K562 (cell line): Measurements from ENCODE around the gene TCF4. TPM values are rescaled to one million over a fixed set of nuclear protein-coding genes. Genes with fewer than 3 reads are reported as not detected.

Experiments
- ATAC-seq: fragments of 200-7000 bp; cut with Tn5 transposase; 3 replicates; pipeline ENCODE4 v1.9.1; 2020; ENCODE audit warnings: moderate library complexity
- BruUV-seq: library from RNA; stranded (reverse); fragments of 400-500 nt; replicated peaks from 2 replicates; lab custom pipeline; 2021; lab: Mats Ljungman, UMichigan
- CTCF ChIA-PET: fragments of 300-600 bp; formaldehyde crosslinking; extraction: SDS; loops from one replicate; lab custom pipeline; 2021; ENCODE audit warnings: low intra/inter-chr PET ratio; lab: Yijun Ruan, JAX
- POLR2A ChIA-PET: fragments of 300-600, 350-650 bp; sonication (Branson Sonifier 250); formaldehyde crosslinking; extraction: SDS; loops from one replicate; lab custom pipeline; 2021; ENCODE audit warnings: antibody characterized with exemption, inconsistent platforms; lab: Yijun Ruan, JAX
- DNase-seq, 4 experiments: peaks; one replicate each; pipeline versions ENCODE4 v3.0.0 to v3.0.0-alpha.2; 2011 to 2018; ENCODE audit warnings: low spot score in 3 of 4, mixed read lengths in 3 of 4; ENCODE audit errors: extremely low read depth in 1 of 4
- FAIRE-seq: peaks from 2 replicates; lab custom pipeline; 2011; peaks lifted over from hg19 to GRCh38; lab: Jason Lieb, UNC
- H2AFZ ChIP-seq: 2 replicates; pipeline ENCODE4 v1.6.0; 2011; ENCODE audit warnings: low read depth, low read length, control low read depth, inconsistent platforms
- H3K27ac ChIP-seq: fragments of 200-600 bp; 3 replicates; pipeline ENCODE4 v1.8.0; 2011; ENCODE audit warnings: low read depth, mild to moderate bottlenecking, control low read depth, inconsistent platforms, low read length, moderate library complexity, mixed read lengths; ENCODE audit errors: extremely low read depth
- H3K27me3 ChIP-seq, 2 experiments: fragments of 300-600 bp in 1 of 2; 2 replicates in 1 of 2; 3 replicates in 1 of 2; pipeline versions ENCODE4 v1.6.0 to v1.8.0; 2011; ENCODE audit warnings: inconsistent platforms in 2 of 2, low read length in 2 of 2, mild to moderate bottlenecking in 1 of 2, mixed read lengths in 1 of 2, moderate library complexity in 1 of 2; ENCODE audit not compliant: control insufficient read depth in 2 of 2, insufficient read depth in 2 of 2
- H3K36me3 ChIP-seq: fragments of 300-600 bp; 3 replicates; pipeline ENCODE4 v1.8.0; 2011; ENCODE audit warnings: mild to moderate bottlenecking, low read length, inconsistent platforms; ENCODE audit not compliant: control insufficient read depth, insufficient read depth
- H3K4me1 ChIP-seq, 2 experiments: fragments of 200-600 bp in 1 of 2; replicated peaks in 1 of 2; 2 replicates in 1 of 2; 3 replicates in 1 of 2; pipeline versions ENCODE4 v1.5.1 to v1.8.0; 2011; ENCODE audit warnings: inconsistent platforms in 2 of 2, low read length in 2 of 2, mild to moderate bottlenecking in 1 of 2, mixed read lengths in 1 of 2, moderate library complexity in 1 of 2; ENCODE audit not compliant: control insufficient read depth in 2 of 2, insufficient read depth in 2 of 2
- H3K4me2 ChIP-seq: 2 replicates; pipeline ENCODE4 v1.6.1; 2011; ENCODE audit warnings: low read length, control low read depth, inconsistent platforms, mixed read lengths; ENCODE audit not compliant: insufficient read depth
- H3K4me3 ChIP-seq: fragments of 200-600 bp; sonication (generic), shearing (Covaris generic); 2 replicates; pipeline ENCODE4 v1.5.1; 2016; ENCODE audit warnings: control low read depth, inconsistent platforms
- H3K79me2 ChIP-seq: fragments of 200-600 bp; 3 replicates; pipeline ENCODE4 v1.8.0; 2011; ENCODE audit warnings: low read length, inconsistent platforms; ENCODE audit not compliant: control insufficient read depth, insufficient read depth
- H3K9ac ChIP-seq, 2 experiments: 2 replicates each; pipeline versions ENCODE4 v1.6.0 to v1.6.1; 2011; ENCODE audit warnings: low read depth in 2 of 2, low read length in 2 of 2, control low read depth in 1 of 2, inconsistent platforms in 1 of 2, mild to moderate bottlenecking in 1 of 2, mixed read lengths in 1 of 2; ENCODE audit not compliant: insufficient read depth in 1 of 2
- H3K9me1 ChIP-seq: one replicate; pipeline ENCODE4 v1.6.0; 2011; ENCODE audit warnings: inconsistent platforms, mild to moderate bottlenecking, low read length, moderate library complexity; ENCODE audit not compliant: control insufficient read depth, insufficient read depth
- H3K9me3 ChIP-seq: replicated peaks from 2 replicates; pipeline ENCODE4 v1.5.1; 2011; ENCODE audit warnings: low read depth, low read length, inconsistent platforms; ENCODE audit not compliant: control insufficient read depth, insufficient read depth
- H4K20me1 ChIP-seq: replicated peaks from 2 replicates; pipeline ENCODE4 v1.6.1; 2011; ENCODE audit warnings: low read length, inconsistent platforms, mixed read lengths; ENCODE audit not compliant: control insufficient read depth, insufficient read depth
- CBFA2T2 ChIP-seq: fragments of 450-650 bp; conservative IDR thresholded peaks from 2 replicates; pipeline ENCODE4 v1.6.1; 2017; ENCODE audit warnings: mild to moderate bottlenecking
- CBX1 ChIP-seq: sonication (generic); IDR thresholded peaks from 2 replicates; pipeline ENCODE4 v1.6.1; 2016; ENCODE audit warnings: antibody characterized with exemption, low read depth, mild to moderate bottlenecking
- CHCHD3 ChIP-seq: fragments of 250-450 bp; sonication (Bioruptor Pico); IDR thresholded peaks from 2 replicates; pipeline ENCODE4 v2.1.2; 2022; ENCODE audit warnings: mild to moderate bottlenecking
- DMBX1 ChIP-seq: fragments of 250-450 bp; sonication (Bioruptor Pico); IDR thresholded peaks from 2 replicates; pipeline ENCODE4 v1.8.0; 2022; ENCODE audit warnings: inconsistent platforms, mild to moderate bottlenecking, moderate library complexity, borderline replicate concordance
- ELF4 ChIP-seq: fragments of 450-650 bp; formaldehyde crosslinking; IDR thresholded peaks from 2 replicates; pipeline ENCODE4 v1.4.0; 2022; ENCODE audit warnings: missing genetic modification characterization
- ELK3 ChIP-seq: fragments of 450-650 bp; formaldehyde crosslinking; IDR thresholded peaks from 2 replicates; pipeline ENCODE4 v1.4.0; 2020; ENCODE audit warnings: mild to moderate bottlenecking
- EP300 ChIP-seq: IDR thresholded peaks from 2 replicates; pipeline ENCODE4 v1.6.1; 2012; ENCODE audit warnings: low read length, improper control_type of control experiment
- GTF2F1 ChIP-seq: IDR thresholded peaks from 2 replicates; pipeline ENCODE4 v1.6.1; 2011; ENCODE audit warnings: low read depth, low read length, improper control_type of control experiment
- HMG20B ChIP-seq: fragments of 250-450 bp; sonication (Bioruptor Pico); IDR thresholded peaks from 2 replicates; pipeline ENCODE4 v1.5.0; 2021; ENCODE audit warnings: mild to moderate bottlenecking
- HNRNPK ChIP-seq: fragments of 200-400 bp; formaldehyde crosslinking; IDR thresholded peaks from one replicate; pipeline ENCODE4 v1.6.1; 2018; ENCODE audit warnings: mild to moderate bottlenecking, low read depth, low read length; ENCODE audit not compliant: poor library complexity, severe bottlenecking
- RBM22 ChIP-seq: fragments of 200-400 bp; formaldehyde crosslinking; IDR thresholded peaks from 2 replicates; pipeline ENCODE4 v1.6.1; 2018; ENCODE audit warnings: low read length, low read depth; ENCODE audit not compliant: poor library complexity, severe bottlenecking
- SAFB2 ChIP-seq: fragments of 200-400 bp; formaldehyde crosslinking; IDR thresholded peaks from 2 replicates; pipeline ENCODE4 v1.6.1; 2018; ENCODE audit warnings: borderline replicate concordance, low read length, low read depth, moderate library complexity; ENCODE audit not compliant: severe bottlenecking
- SMARCE1 ChIP-seq: fragments of 450-650 bp; IDR thresholded peaks from 2 replicates; pipeline ENCODE4 v1.7.1; 2016; ENCODE audit warnings: mild to moderate bottlenecking
- SMC3 ChIP-seq: conservative IDR thresholded peaks from 2 replicates; pipeline ENCODE4 v1.6.1; 2011; ENCODE audit warnings: low read depth, low read length, improper control_type of control experiment; ENCODE audit not compliant: insufficient read depth
- SP2 ChIP-seq: IDR thresholded peaks from 2 replicates; pipeline ENCODE4 v1.6.1; 2011; ENCODE audit warnings: mild to moderate bottlenecking, low read depth, low read length, moderate library complexity; ENCODE audit not compliant: poor library complexity, severe bottlenecking; ENCODE audit errors: extremely low read depth
- TAF9B ChIP-seq: fragments of 450-650 bp; IDR thresholded peaks from 2 replicates; pipeline ENCODE4 v1.6.1; 2018; ENCODE audit warnings: mild to moderate bottlenecking; ENCODE audit not compliant: partially characterized antibody
- USF2 ChIP-seq: sonication (generic); formaldehyde crosslinking; IDR thresholded peaks from 2 replicates; pipeline ENCODE4 v1.5.0; 2020; ENCODE audit warnings: missing genetic modification reagents
- YY1 ChIP-seq, 3 experiments: IDR thresholded peaks; 2 replicates each; pipeline ENCODE4 v1.6.1; 2011; ENCODE audit warnings: low read length in 2 of 3, mild to moderate bottlenecking in 2 of 3, moderate library complexity in 2 of 3, borderline replicate concordance in 1 of 3, control low read depth in 1 of 3, low read depth in 1 of 3; ENCODE audit not compliant: insufficient read depth in 3 of 3, insufficient replicate concordance in 2 of 3, control insufficient read depth in 1 of 3, insufficient read length in 1 of 3; ENCODE audit errors: extremely low read depth in 1 of 3
- ZNF277 ChIP-seq: fragments of 250-450 bp; sonication (Bioruptor Pico); IDR thresholded peaks from 2 replicates; pipeline ENCODE4 v1.8.0; 2022; ENCODE audit warnings: inconsistent platforms, mild to moderate bottlenecking, moderate library complexity, borderline replicate concordance
- WGBS: fragments of 100-300 bp; shearing (Covaris generic); methylation state at CpG from one replicate; pipeline ENCODE4 v1.1.6; 2016; ENCODE audit warnings: low coverage, mixed read lengths; ENCODE audit not compliant: insufficient coverage; ENCODE audit errors: missing lambda C conversion rate; 5-methylcytosine and 5-hydroxymethylcytosine counted together
- in situ Hi-C: fragments of 300-500 bp; cut with MboI; formaldehyde crosslinking; loops from 4 replicates; pipeline ENCODE4 v1.15.0; 2018; ENCODE audit warnings: inconsistent platforms, mixed read lengths
- intact Hi-C: fragments of 100-400 bp; cut with micrococcal nuclease; formaldehyde crosslinking; loops from 2 replicates; pipeline ENCODE4 v1.14.2; 2022
- polyA plus RNA-seq, 8 experiments: library from polyadenylated mRNA; depleted of rRNA in 4 of 8; stranded (reverse) in 5 of 8; unstranded in 3 of 8; fragments of >200 nt; fragmentation: Nextera tagmentation in 2 of 8; fragmentation: Illumina TruSeq in 1 of 8; extraction: Ambion mirVana in 2 of 8; extraction: Trizol in 1 of 8; gene quantifications; 2 replicates each; pipeline versions ENCODE4 v1.2.1 to v1.2.3, GENCODE V29; 2011 to 2014; ENCODE audit warnings: inconsistent platforms in 1 of 8, missing spikeins in 1 of 8
- total RNA-seq, 7 experiments: library from RNA; depleted of rRNA in 6 of 7; stranded (reverse); fragments of >200 nt in 6 of 7; fragmentation: Illumina TruSeq in 2 of 7; extraction: Trizol in 2 of 7; gene quantifications; 2 replicates each; pipeline versions ENCODE4 v1.2.1 to v1.2.3, GENCODE V29; 2011 to 2021; ENCODE audit warnings: low replicate concordance in 1 of 7

TCF4 gene
- total and polyA plus RNA-seq, 9 of the 15 experiments (the other 6 are each of a cell fraction or from before 2014, with no cell fraction given), result 4.8 to 24.7 (median 15.2) TPM

- FAIRE-seq (no peak), ATAC-seq (no peak), DNase-seq (no peak)
- CTCF ChIA-PET, result interaction anchor here (0.6 kb wide), 1 partner anchor 767 kb away, joined by 4 read pairs; no protein-coding TSS in a partner anchor
- BruUV-seq, result no TSS peak
- in situ Hi-C loops, result no loop called here
- H3K9me1 ChIP-seq, result no peaks in the 10 kb centered on the region
- H3K27me3 ChIP-seq, result no peaks in the 10 kb centered on the region
- WGBS, result 70% methylated on average over 5 of the region's 5 CpGs
- no peak overlapping the region for H3K27ac ChIP-seq
- H3K36me3 ChIP-seq, result no peaks in the 10 kb centered on the region
- no peak overlapping the region for H3K4me2 ChIP-seq
- no peak overlapping the region for H3K4me3 ChIP-seq
- H2AFZ ChIP-seq, result no peak overlapping the region
- H3K9ac ChIP-seq, result no peak overlapping the region
- intact Hi-C loops, result no loop called here
- POLR2A ChIA-PET, result no interaction called here
- H3K9me3 ChIP-seq, result no peaks in the 10 kb centered on the region
- H3K79me2 ChIP-seq, result no peaks in the 10 kb centered on the region
- TF ChIP-seq SMARCE1, result no peak
- TF ChIP-seq TAF9B, result no peak
- TF ChIP-seq GTF2F1, result no peak
- TF ChIP-seq DMBX1 (CRISPR knock-in tag), result no peak
- TF ChIP-seq RBM22, result no peak
- no peak for TF ChIP-seq SAFB2
- TF ChIP-seq CHCHD3 (CRISPR knock-in tag), result no peak
- no peak for TF ChIP-seq ZNF277 (CRISPR knock-in tag)
- TF ChIP-seq HNRNPK, result no peak
- TF ChIP-seq CBX1, result no peak
- TF ChIP-seq ELK3 (CRISPR knock-in tag), result no peak
- TF ChIP-seq SMC3, result no peak
- TF ChIP-seq HMG20B, result no peak
- TF ChIP-seq USF2, result no peak
- TF ChIP-seq YY1 (IDR thresholded peaks at IDR 0.05; ENCODE audit: borderline replicate concordance in 1 of 3, control insufficient read depth in 1 of 3, extremely low read depth in 1 of 3, insufficient read depth in 3 of 3, insufficient read length in 1 of 3, insufficient replicate concordance in 2 of 3, low read depth in 1 of 3, low read length in 2 of 3), result no peak
- TF ChIP-seq ELF4 (CRISPR knock-in tag), result no peak
- no peak for TF ChIP-seq SP2
- TF ChIP-seq CBFA2T2, result no peak
- TF ChIP-seq EP300, result no peak
- H4K20me1 ChIP-seq, result no peaks in the 10 kb centered on the region
- H3K4me1 ChIP-seq, result no peaks in the 10 kb centered on the region
Measured at GRCh38 chr18:55324166-55324565, 263.8 kb downstream of the TCF4 start.
